GM12865 (cell line): ENCODE results near the gene PLCB1.
A peak's percentile ranks its signal among the peaks of the same experiment; 100 is the strongest.

ENCODE experiments used
- DNase-seq: peaks from one replicate; pipeline ENCODE4 v3.0.0; 2010; ENCODE audit warnings: low read depth
- H3K4me3 ChIP-seq: 2 replicates; pipeline ENCODE4 v1.5.1; 2011; ENCODE audit warnings: mild to moderate bottlenecking, low read depth, low read length, control low read depth
- CTCF ChIP-seq: IDR thresholded peaks from 2 replicates; pipeline ENCODE4 v1.5.1; 2011; ENCODE audit warnings: low read length, control low read depth, low read depth, inconsistent platforms; ENCODE audit not compliant: insufficient read depth; ENCODE audit errors: missing control alignments

The PLCB1 gene

GRCh38 chr20:8589956-8590355 is 457.9 kb downstream of the PLCB1 start:
- no peak for DNase-seq
- TF ChIP-seq CTCF = no peak
- no peak overlapping the region for H3K4me3 ChIP-seq

- H3K4me3 ChIP-seq = peak overlapping the region; percentile 59
- peak; percentile 12 for DNase-seq
These were observed 469.0 kb downstream of the PLCB1 start for GRCh38 chr20:8600910-8601541.

- peak overlapping the region; percentile 59 for H3K4me3 ChIP-seq
- peak; percentile 81 for DNase-seq
- TF ChIP-seq CTCF = no peak
These were observed 469.5 kb downstream of the PLCB1 start for GRCh38 chr20:8601542-8601912.

GRCh38 chr20:8602389-8603116 is 470.5 kb downstream of the PLCB1 start:
- DNase-seq = peak; percentile 63
- TF ChIP-seq CTCF = no peak
- H3K4me3 ChIP-seq = peak overlapping the region; percentile 59

GRCh38 chr20:8608470-8608869 is 476.4 kb downstream of the PLCB1 start:
- no peak overlapping the region for H3K4me3 ChIP-seq
- TF ChIP-seq CTCF = no peak
- DNase-seq = no peak

GRCh38 chr20:8616792-8617191 is 484.7 kb downstream of the PLCB1 start:
- no peak for TF ChIP-seq CTCF
- H3K4me3 ChIP-seq = no peak overlapping the region
- no peak for DNase-seq

GRCh38 chr20:8621001-8621400 is 488.9 kb downstream of the PLCB1 start:
- no peak for TF ChIP-seq CTCF
- H3K4me3 ChIP-seq = no peak overlapping the region
- no peak for DNase-seq
